GM18858 (cell line): ENCODE measurements around the gene NEDD9.

Experiments
- ATAC-seq: cut with Tn5 transposase; IDR thresholded peaks from one replicate; pipeline ENCODE4 v1.9.1; 2021; ENCODE audit not compliant: unreplicated experiment

The NEDD9 gene

DNA sequence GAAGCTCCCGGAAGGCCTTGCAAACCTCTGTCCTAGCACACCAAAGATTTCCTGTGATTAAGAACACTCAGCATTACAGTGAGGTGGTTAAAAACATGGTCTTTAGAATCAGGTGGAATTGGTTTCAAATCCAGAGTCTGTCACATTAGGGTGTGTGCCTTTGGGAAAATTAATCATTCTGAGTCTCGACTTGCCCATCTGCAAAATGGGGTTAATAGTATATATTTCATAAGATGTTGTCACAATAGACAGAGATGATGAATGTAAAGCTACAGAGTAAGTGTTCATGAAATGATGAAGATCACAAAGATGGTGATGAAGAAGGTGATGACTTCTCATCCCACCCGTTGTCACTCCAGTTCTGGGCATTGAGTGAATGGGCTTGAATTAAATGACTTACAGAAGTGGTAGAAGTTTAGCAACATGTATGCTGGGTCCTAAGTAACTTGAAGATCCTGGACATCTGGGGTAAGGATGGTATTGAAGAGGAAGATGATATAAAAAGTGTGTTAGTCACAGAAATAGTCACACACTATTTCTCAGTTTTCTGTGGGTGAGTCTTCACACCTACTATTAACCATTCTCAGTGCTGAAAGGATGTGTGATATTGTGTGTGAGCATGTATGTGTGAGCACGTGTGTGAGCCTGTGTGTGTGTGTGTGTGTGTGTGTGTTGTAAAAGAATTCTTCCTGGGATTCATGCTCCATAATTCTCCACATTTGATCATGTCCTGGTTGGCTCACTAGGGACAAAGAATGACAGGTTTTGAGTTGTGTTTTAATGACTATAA, 28.0 kb upstream of the NEDD9 start:
- ATAC-seq, result no peak

DNA sequence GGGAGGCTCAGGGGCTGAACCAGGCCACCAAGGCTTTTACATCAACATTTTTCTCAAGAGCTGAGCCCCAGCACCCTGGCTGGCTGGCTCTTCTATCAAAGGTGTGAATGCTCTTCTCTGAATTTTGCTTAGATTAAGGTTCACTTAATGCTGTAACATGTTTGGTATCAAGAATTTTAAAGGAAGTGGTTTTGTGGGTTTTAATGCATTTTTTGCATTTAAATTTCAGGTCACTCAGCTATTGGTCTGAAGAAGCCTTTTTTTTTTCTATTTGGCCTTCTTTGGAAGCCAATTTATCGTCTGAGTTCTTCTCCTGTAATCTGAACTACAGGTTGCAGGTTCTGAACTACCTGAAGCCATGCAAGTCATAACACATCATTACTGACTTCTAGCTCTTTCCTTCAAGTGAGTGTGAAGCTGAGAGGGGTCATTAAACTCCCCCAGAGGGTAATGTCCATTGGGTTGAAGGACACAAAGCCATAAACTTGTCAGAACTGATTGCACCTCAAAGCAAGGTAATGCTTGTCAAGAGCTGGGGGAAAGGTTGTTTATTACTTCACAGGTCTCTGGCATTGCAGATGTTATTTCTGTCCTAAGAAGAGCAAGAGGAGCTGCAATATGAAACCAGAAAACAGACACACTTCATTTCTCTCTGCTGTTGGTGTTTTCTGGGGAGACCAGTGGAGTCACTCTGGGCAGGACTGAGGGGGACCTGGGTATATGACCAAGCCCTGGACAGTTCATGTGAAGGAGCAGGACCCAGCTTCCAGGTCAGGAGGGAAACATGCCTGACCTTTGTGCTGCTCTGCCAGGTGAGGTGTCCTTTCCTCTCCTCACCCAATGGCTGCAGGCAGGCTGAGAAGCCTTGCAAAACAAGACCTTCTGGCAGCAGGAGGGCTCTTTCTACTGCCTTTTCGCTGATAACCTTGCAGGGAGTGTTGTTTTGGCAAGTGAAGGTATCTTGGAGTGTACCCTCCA, 26.1 kb upstream of the NEDD9 start:
- ATAC-seq, result no peak

DNA sequence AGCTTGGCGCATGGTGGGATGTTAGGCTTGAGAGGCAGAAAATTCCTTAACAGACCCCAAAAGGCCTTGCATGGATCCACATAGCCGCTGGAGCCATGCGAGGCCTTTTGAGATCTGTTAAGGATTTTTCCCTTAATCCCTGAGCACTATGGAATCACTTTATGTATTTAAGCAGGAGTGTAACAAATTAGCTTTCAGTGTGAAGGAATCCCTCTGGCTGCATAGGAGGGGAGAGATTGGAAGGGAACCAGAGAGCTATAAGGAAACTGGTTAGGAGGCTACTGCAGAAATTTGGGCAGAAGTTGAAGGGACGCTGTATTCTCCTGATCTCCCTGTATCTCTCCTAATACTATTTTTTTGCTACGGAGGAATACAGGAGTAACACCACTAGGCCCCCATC, 23.1 kb upstream of the NEDD9 start:
- no peak for ATAC-seq

DNA sequence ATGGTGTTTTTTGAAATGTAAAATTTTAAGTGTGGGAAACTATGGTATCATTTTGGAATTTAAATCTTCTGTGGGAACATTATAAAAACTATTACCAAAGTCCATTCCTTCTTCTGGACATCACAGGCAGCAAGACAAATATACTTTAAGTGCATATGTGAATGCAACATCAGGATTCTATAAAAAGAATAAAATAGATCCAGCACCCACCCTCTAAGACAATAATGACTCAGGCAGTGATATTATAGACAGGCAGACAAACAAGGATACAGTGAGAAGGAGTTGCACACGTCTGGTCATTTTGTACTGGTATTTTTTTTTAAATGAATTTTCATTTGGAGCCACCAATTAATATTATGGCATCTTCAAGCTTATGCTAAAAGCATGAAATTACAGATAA, 21.1 kb upstream of the NEDD9 start:
- no peak for ATAC-seq

DNA sequence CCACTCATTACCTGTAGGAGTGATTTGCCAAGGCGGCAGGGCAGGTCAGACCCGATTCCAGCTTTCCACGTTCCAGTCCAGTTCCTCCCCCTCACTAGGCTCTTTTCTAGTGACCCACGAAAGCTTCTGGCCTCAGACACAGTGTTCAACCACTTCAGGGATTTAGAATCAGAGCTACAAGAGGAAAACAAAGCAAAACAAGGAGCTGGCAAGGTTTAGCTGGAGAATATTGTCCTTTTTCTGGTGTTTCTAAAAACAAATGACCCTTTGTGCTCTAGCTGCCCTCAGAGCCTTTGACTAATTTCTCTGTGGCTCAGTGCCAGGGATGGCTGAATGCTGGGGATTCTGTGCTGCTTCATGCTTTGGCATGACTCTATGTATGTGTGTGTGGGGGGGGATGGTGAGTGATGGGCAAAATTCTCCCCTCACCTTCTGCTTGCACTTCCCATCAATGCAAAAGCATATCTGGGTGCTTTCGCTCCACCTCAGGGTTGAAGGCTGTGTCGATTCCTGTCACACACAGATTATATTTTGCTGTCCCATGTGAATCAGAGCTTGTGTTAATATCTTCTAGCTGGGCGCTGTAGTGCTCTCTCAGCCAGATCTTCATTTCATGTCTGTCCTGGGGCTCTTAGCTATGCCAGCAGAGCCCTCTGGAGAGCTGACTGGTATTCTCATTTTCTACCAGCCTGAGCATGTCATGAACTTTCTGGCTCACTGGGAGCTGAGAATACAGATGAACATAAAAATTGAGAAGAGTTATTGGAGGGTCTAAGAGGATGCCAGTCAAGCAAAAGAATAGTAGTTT, 19.3 kb upstream of the NEDD9 start:
- ATAC-seq, result no peak

DNA sequence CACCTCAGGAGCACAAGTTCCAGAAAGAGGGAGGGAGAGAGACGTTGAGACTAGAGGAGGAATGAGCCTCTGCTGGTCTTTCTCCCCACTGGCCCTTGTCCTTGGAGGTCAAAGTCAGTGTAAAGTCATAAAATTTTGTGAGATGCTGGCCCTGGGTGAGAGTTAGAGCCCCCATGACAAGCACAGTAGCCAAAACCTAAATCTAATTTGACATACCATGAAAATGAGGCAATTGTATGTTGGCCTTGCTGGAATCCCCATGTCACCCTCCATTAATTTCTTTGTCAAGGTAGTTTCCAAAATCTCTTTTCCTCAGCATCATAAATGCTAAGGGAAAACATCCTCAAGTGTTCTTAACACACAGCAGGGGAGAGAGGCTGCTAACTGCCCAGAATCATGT, 17.6 kb upstream of the NEDD9 start:
- ATAC-seq, result no peak

DNA sequence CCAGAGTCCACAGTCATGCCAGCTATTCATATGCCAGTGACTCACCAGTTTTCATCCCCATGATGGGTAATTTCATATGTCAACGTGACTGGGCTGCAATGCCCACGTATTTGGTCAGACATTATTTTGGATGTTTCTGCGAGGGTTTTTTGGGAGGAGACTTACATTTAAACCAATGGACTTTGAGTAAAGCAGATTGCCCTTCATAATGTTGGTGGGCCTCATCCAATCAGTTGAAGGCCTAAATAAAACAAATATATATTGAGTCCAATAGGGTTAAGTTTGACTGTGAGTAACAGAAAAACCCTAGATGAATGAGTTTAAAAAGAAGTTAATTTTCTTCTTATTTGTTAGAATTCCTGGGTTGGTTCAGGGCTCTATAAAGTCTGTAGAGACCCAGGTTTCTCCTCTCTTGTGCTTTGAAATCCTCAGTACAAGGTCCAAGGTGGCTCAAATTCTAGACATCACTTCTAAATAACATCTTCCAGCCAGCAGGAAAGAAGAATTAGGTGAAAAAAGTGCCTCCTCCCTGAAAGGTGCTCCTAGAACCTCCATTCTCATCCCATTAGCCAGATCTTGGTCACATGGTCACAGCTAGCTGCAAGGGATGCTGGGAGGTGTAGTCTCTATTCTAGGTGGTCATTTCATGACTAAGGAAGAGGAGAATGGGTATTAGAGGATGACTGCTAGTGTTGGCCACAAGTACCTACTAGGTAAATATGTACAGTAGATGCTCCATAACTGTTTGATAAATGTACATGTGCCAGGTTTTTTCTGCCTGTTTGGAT, 16.7 kb upstream of the NEDD9 start:
- ATAC-seq, result no peak

DNA sequence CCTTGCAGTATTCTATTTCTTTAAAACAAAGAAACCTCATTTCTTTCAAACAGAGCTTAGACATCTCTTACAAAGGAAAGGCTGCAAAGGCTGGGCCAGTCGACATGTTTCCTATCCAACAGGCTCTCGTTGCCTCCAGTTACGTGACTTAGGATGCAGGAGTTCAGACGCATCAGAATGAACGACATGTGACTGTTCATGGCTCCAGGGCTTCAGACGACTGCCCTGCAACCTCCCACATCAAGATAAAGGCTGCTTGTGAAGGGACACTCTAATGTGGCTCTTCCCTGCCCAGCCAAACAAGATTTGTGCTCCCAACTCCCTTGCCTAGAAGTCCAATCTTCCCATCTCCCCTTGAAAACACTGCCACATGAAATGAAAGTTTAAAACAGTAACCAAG, 14.3 kb upstream of the NEDD9 start:
- ATAC-seq, result no peak

DNA sequence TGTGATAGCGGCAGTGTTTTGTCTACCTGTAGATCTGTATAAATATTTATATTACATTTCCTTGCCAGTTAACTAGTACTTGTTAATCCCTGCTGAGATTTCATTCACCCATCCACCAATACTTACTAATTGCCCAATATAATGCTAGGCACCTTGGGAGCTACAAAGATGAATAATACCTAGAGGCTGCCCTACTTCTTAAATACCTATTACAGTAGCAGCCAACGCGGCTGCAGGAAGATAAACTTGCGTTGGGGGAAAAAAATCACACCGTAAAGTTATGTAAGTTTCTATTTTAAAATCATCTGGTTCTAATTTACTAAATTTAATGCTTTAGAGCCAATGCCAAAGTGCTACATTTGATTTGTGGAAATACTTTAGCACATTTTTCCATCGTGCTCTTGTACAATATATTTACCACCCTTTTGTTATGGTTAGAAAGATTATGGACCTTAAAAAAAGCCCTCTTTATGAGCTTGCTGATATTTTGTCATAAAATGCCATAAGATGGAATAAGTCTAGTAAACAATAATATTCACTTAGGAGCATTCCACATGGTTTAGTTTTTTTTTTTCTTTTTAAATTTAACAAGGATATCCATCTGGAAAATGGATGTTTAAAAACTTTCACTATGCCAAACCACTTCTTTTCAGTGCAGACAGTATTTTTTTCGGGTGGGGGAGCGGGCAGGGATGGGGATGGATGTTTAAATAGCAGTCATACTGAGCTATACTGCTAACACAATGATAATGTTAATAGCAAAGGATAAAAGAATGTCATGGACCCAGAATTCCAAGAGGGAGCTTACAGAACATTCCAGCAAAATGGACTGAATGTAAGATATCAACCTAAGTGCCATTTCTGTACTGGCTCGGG, 13.2 kb upstream of the NEDD9 start:
- ATAC-seq, result no peak

DNA sequence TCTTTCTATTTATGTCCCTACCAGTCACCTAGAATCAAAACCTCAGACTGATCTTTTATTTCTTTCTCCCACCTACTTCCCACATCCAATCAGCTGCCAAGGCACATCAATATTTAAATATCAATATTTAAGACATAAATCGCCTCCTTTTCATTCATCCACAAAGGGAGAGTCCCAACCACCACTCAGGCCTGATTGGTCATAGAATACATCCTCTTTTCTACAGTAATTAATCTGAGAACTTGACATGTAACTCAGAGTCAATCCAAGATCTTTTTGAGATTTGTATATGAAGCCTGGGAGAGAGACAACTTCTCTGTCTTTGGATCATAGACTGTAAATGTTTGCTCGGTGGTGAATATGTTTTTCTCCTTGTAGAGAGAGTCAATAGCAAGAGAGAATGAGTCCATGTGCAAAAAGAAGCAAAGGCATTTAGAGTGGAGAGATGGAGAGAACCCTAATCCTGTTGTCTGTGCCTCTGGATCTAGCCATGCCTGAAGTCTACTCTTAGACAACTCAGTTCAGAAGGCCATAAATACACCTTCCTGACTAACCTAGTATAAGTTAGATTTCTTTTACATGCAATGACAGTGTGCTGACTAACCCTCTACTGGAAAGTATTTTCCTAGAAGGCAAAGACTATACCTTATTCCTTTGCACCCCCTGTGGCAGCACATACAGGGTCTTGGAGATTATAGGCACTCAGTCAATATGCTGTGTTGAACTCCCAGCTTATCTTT, 12.1 kb upstream of the NEDD9 start:
- no peak for ATAC-seq

DNA sequence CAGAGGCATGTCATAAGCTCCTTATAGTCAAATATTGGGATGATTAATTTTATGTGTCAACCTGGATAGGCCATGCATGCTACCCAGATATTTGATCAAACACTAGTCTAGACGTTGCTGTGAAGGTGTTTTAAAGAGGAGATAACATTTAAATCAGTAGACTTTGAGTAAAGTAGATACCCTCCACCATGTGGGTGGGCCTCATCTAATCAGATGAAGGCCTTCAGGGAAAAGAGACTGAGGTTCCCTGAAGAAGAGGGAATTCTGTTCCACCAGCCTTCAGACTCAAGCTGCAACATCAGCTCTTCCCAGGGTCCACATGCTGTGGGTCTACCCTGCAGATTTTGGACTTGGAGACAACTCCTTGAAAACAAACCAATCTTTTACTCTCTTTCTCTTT, 11.4 kb upstream of the NEDD9 start:
- no peak for ATAC-seq

DNA sequence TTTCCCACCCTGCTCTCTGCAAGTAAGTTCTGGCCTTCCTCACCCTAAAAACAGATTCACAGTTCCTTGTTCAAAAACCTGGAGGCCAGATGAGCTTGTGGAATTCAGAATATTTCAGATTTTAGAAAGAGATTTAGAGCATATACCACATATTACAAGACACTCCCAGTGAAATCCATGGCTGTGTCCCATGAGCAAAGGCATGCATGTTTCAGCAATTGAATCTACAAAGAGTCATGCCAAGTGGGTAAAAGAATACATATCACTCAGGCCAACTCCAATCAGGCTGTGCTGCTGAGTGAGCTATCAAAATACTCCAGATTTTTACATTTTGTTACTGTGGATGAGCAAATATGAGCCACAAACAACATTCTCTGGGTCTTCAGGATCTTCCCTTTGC, 10.2 kb upstream of the NEDD9 start:
- no peak for ATAC-seq

DNA sequence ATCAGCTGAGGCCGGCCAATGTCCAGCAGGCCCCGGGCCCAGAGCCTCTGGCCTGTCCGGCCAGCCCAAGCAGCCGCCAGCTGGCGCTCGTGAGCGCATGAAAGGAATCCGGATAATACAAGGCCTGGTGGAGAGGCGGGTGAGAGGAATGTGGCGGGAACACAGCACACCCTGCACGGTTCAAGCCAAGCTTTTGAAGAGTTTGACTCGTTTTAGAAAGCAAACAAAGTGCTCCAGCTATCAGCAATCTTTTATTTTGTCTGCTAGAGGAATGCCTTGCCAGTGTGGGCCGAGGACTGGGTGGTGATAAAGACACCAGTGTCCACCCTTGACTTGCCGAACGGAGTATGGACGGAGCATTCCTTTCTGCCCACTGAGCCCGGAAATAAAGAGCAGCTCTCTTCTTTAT, 9.3 kb upstream of the NEDD9 start:
- no peak for ATAC-seq

DNA sequence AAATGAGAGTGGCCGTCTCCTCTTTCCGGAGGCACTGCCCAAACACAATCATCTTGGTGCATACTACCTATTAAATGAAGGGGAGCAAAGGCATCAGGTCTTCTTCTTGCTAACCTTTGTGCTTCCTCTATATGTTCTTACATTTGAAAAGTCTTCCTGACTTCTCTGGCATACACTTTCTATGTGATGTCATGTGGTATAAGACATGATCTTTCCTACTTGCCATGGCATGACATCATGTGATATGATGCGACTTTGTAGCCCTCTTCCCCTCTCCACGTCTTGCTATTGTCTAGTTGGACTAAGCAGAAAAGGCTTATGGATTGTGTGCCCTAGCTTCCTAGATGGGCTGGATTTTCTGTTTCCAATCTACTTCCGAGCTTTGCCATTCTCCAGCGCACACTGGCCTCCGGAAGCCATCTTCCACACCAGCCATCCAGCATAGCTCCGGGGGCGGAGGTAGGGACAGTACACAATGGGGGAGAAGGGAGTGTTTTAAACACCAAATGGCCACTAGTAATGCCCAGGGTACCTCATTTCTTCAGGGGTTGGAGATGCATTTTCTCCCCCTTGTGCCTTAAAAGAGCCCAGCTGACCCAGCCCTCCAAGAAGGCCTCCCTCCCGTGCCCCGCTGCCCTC, 8.8 kb upstream of the NEDD9 start:
- no peak for ATAC-seq

DNA sequence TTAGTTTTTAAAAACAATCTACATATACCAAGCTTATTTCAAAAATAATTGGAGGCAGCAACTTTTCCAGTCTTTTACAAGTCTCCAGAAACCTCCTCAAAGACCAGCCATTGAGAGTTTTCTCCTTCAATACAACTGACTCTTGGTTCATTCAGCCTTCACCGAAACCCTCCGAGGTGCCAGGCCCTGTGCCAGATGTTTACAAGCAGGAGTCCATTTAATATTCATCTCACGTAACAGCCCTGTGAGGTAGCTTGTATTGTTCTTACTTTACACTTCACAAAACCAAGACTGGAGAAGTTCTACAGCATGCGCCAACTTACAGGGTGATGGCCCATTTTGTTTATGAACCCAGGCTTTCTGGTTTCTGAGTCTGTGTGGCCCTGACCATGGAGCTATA, 5.5 kb upstream of the NEDD9 start:
- no peak for ATAC-seq

DNA sequence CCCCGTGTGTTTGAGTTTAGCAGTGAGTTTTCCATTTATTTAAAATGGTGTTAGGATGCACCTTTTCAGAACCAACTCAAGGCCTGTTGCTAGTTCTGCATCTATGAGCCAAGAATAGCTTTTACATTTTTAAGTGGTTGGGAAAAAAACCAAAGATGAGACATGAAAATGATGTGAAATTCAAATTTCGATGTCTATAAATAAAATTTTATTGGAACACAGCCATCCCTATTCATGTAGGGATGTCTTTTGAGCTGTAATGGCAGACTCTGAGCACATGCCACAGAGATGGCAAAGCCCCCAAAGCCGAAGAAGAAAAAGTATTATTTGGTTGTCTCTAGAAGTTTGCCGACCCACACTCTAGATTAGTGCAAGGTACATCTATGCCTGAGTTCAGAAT, 5.0 kb upstream of the NEDD9 start:
- ATAC-seq, result no peak

DNA sequence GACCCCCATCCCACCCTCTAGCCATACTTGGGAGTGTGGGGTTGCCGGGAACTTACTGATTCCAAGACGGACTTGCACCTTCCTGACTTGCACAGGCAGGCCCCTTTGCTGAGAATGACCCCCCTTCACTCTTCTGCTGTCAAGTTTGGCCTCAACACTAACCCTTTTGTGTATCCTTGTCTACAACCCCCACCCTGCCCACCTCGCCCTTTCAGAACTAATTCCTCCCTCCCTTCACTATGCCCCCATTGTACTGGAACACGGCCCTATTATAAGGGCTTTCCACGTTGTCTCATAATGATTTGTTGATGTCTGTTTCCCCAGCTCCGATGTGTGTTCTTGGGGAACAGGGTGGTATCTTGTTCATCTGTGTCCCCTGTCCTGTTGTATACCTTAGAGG, 4.4 kb upstream of the NEDD9 start:
- ATAC-seq, result no peak

DNA sequence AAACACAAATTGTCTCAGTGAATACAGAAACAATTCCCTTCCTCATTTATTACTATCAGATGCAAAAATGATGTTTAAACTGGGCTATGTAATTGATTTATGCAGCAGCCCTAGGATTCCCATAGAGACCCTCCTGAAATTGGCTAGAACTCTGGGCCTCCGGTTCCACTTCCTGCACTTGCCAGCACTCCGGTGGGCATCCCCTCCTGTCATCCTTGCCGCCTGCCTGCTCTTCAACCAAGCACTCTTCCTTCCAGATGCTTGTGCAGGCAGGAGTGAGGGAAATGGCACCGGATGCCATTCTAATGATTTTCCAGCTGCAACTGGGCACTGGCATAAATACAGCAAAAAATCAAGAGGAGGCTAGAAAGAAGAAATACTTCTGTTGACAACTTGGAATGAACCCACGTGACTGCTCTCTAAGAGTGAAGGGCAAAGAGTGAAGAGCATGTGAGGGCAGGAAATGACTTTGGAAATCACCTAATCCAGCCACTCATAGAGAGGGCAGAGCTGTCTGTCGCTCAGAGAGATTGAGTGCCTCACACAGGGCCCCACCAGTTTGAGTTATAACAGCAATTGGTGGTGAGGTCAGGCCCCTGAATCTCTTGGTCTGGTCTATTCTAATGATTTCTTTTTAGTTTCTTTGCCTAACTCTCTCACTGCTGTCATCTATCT, 3.7 kb upstream of the NEDD9 start:
- ATAC-seq, result peak; percentile 38
